GM18499 (cell line): Measurements from ENCODE around the gene TMEM52.

Experiments used
- ATAC-seq: cut with Tn5 transposase; IDR thresholded peaks from one replicate; pipeline ENCODE4 v1.9.1; 2021; ENCODE audit warnings: moderate number of reproducible peaks; ENCODE audit not compliant: insufficient read depth, unreplicated experiment

The TMEM52 gene

DNA sequence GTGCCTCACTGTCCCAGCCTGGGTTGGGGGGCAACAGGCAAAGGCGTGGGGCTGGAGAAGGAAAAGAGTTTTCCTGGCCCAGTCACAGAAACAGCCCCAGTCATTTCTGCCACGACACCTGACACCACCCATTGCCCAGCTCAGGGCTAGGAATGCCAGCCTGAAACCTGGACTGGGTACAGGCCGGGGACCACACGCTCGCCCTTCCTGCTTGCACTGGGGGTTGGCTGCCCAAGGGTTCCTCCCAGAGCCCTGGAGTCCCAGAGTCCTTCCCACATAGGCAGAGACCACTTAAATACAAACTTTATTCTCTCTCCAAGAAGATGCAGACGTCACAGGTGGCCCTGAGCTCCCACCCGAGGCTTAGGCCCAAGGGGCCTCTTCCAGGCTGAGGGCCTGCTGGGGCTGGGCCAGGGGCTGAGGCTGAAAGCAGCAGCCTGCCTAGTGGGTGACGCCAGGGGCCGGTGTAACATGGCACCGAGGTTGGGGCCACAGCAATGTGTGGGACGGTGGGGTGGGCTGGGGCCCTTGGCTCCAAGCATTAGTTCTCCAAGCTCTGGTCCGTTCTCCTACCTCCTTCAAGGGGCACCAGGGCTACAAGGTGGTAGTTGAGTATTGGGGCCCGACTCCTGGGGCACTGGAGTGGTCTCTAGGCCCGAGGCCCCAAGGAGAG is 1.6 kb downstream of the TMEM52 start:
- ATAC-seq = no peak

GRCh38 chr1:1916851-1917251 is 2.2 kb downstream of the TMEM52 start:
- ATAC-seq = no peak

DNA sequence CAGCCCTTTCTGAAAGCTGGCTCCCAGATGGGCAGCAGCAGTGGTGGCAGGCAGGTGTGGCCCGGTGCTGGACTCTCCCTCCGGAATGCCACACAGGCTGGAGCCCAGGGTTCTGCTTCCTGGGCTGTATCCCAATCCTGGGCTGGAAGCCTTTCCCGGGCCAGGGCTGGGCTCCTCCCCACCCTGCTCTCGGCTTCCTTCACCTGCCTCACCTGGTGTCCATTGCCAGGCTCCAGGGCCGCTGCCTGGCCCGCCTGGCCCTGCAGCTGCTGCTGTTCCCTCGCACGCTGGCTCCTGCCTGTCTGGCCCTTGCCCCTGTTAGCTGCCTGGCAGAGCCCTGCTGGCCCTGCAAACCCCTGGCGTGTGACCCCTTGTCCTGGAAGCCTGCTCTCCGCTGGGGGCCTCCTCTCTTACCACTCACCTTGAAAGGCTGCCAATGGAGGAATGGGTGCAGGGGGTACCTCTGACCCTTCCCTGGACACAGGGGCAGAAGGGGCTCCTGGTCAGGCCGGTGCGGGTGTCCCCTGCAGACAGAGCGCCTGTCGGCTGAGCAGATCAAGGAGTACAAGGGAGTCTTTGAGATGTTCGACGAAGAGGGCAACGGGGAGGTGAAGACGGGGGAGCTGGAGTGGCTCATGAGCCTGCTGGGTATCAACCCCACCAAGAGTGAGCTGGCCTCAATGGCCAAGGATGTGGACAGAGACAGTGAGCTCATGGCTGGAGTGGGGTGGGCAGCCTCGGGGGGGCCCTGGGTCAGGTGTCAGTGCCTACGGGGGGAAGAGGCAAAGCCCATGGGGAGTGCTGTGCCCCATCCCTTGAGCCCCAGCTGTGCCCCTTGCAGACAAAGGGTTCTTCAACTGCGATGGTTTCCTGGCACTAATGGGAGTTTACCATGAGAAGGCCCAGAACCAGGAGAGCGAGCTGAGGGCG is 2.9 kb downstream of the TMEM52 start:
- no peak for ATAC-seq

DNA sequence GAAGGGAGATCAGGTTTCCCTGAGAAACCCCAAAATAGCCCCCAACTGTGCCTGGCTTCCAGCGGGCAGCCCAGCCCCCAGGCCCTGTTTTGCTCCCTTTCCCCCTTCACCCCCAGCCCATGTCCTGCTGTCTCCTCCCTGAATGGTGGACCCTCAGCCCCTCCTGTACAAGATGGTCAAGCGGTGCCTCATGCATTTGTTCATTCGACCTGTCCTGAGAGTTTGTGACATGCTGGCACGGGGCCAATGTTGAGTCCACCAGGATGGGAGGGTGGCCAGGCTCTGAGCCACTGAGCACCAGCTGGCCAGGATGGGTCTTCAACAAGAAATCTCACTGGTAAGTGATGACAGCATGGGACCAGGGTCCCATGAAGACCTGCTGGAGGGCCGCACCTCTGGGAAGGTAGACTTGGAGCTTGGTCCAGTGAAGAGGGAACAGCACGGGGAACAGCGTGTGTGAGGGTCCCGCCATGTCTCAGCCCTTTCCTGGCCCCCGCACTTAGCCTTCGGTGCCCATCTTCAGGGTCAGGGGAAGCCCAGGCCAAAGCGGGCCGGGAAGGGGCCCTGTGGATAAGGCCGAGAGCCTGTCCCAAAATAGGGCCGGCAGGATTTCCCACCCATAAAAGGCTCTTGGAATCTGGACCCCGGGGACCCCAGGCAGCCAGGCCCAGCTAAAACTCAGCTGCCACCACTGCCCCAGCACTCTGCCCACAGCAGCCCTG is 3.9 kb downstream of the TMEM52 start, which contains the start of gene CALML6:
CALML6 (plus strand) TSS at position 290 of the 722 bp plus-strand sequence; CDS start at position 311, 21 bp downstream.
- ATAC-seq = no peak

- no peak for ATAC-seq
Measured at GRCh38 chr1:1914101-1914970, 4.7 kb downstream of the TMEM52 start.

- no peak for ATAC-seq
Measured at GRCh38 chr1:1911350-1912041, 7.6 kb downstream of the TMEM52 start.

- no peak for ATAC-seq
Measured at GRCh38 chr1:1910651-1911331, 8.3 kb downstream of the TMEM52 start.

DNA sequence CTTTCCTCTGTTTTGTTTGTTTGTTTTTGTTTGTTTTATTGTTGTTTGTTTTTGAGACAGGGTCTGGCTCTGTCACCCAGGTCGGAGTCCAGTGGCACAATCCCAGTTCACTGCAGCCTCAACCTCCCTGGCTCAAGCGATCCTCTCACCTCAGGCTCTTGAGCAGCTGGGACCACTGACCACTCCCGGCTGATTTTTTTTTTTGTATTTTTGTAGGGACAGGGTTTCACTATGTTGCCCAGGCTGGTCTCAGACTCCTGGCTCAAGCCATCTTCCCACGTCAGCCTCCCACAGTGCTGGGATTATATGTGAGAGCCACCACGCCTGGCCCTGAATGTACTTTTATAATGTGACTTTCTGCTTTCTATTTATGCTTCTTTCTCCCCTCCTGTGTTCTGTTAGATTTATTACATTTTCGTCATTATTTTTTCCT is 9.0 kb downstream of the TMEM52 start:
- ATAC-seq = no peak

DNA sequence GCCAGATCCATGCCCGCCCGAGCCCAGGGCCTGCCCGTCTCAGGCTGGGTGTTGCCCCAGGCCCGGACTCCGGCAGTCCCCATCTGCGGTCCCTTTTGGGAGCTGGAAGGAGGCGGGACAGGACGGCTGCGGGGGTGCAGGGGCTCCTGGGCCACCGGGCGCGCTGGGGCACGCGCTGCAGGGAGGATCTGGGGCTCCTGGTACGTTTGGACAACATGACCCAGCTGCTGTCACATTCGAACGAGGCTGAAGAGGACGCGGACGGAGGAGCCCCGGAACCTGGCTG is 10.6 kb downstream of the TMEM52 start:
- no peak for ATAC-seq

DNA sequence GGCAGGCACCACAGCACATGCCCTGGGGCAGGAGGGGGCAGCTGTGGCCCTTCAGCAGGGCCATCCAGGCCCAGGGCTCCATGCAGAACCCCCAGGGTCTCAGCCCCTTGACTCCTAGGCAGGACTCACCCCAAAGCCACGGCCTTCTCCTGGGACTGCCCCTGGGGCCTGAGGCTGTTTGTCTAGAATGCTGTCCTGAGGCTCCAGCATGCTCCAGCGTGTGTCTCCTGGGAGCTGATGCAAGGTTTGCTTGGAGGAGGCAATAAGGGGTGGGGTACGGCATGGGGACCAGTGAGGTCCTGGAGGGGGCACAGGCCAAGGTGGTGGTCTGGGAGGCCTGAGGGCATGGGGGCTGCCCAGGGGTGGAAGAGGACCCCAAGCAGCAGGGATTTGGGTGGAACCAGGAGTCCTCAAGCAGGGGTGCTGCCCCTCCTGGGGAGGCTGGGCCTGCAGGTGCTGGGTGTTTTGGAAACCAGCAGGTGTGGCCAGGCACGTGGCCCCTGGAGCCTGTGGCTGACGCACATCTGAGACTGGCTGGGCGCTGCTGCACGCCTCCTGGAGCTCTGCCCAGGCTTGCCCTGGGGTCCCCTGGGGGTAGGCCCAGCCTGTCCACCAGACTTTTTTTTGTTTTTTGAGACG is 11.9 kb downstream of the TMEM52 start:
- ATAC-seq = no peak

- ATAC-seq = no peak
Measured at GRCh38 chr1:1906185-1907097, 12.6 kb downstream of the TMEM52 start.

DNA sequence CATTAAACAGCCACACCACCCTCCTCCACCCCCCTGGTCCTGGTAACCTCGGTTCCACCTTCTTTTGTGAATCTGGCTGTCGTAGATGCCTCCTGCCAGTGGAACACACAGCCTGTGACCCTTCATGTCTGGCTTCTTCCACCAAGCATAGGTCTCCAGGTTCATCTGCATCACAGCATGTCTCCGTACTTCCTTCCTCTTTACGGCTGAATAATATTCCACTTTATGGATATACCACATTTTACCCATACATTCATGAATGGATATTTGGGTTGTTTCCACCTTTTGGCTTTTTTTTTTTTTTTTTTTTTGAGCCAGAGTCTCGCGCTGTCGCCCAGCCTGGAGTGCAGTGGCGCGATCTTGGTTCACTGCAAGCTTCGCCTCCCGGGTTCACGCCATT is 15.9 kb downstream of the TMEM52 start:
- no peak for ATAC-seq

DNA sequence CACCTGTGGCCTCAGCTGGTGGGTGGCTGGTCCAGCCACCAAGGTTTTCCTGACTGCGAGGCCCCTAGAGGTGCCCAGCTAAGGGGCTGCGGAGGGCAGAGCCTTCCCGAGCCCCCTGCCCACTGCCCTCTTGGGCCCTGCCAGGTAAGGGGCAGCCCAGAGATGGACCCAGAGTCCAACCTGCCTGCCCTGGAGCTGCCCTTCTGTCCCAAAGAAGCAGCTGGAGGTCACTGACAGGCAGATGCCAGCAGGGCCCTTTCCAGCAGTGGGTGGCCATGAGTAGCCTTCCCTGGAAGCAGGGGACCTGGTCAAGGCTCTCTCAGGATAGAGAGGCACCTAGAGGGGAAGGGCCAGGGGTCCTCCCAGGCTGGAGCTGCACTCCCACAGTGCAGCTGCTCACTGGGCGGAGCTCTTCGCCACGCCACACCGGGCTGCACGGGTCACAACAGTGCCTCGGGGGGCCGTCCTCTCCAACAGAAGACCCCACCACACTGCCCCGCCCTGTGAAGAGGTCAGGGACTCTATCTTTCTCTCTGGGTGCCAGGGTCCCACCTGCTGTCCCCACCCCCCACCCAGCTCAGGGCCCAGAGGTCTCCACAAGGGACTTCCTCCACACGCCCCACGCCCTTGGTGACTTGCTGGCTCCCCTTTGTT is 17.3 kb downstream of the TMEM52 start:
- no peak for ATAC-seq

GRCh38 chr1:1900883-1901640 is 18.0 kb downstream of the TMEM52 start:
- ATAC-seq = no peak

DNA sequence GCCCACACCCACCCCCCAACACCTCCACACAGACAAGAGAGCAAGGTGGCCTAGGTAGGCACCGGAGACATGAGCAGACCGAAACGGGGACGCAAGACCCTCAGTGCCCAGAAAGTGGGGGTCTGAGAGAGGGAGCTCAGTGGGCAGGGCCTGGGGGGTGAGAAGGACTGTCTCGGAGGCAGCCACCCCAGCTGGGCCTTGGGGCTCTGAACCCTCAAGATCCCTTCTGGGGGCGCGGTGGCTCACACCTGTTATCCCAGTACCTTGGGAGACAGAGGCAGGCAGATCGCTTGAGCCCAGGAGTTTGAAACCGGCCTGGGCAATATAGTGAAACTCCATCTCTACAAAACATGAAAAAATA is 19.1 kb downstream of the TMEM52 start:
- ATAC-seq = no peak

- ATAC-seq = no peak
Measured at GRCh38 chr1:1899266-1899966, 19.7 kb downstream of the TMEM52 start.
